RCC 7860 (cell line): Measurements from ENCODE around the gene ARF1.

Source experiments
- DNase-seq: peaks from one replicate; pipeline ENCODE4 v3.0.0-alpha.2; 2015; ENCODE audit warnings: low spot score
- FAIRE-seq: peaks from 2 replicates; lab custom pipeline; 2012; peaks lifted over from hg19 to GRCh38; lab: Jason Lieb, UNC

ARF1 gene

GRCh38 chr1:228070173-228070572, 12.3 kb upstream of the ARF1 start:
- FAIRE-seq (no peak), DNase-seq (no peak)

- no peak for FAIRE-seq
- no peak for DNase-seq
Observed at GRCh38 chr1:228070851-228071250, 11.7 kb upstream of the ARF1 start.

GRCh38 chr1:228071839-228072657, 10.5 kb upstream of the ARF1 start:
- DNase-seq (no peak), FAIRE-seq (no peak)

GRCh38 chr1:228072658-228073043, 9.9 kb upstream of the ARF1 start:
- no peak for FAIRE-seq
- DNase-seq: no peak

- FAIRE-seq (no peak), DNase-seq (no peak)
Observed at GRCh38 chr1:228073061-228073856, 9.2 kb upstream of the ARF1 start.

GRCh38 chr1:228073857-228074545, 8.5 kb upstream of the ARF1 start:
- no peak for DNase-seq

GRCh38 chr1:228074954-228075730, 7.4 kb upstream of the ARF1 start:
- FAIRE-seq (no peak), DNase-seq (no peak)

More at GRCh38 chr1:228073857-228074545, 8.5 kb upstream of the ARF1 start:
- FAIRE-seq: no peak

- FAIRE-seq (no peak), DNase-seq (no peak)
Observed at GRCh38 chr1:228075801-228076271, 6.7 kb upstream of the ARF1 start.

- no peak for FAIRE-seq
Observed at GRCh38 chr1:228076796-228077430, 5.6 kb upstream of the ARF1 start.

GRCh38 chr1:228077565-228078330, 4.8 kb upstream of the ARF1 start:
- DNase-seq (no peak), FAIRE-seq (no peak)

More at GRCh38 chr1:228076796-228077430, 5.6 kb upstream of the ARF1 start:
- no peak for DNase-seq

- no peak for FAIRE-seq
- DNase-seq: no peak
Observed at GRCh38 chr1:228079013-228079412, 3.5 kb upstream of the ARF1 start.

- FAIRE-seq (no peak), DNase-seq (no peak)
Observed at GRCh38 chr1:228079601-228080263, 2.8 kb upstream of the ARF1 start.

- FAIRE-seq (no peak), DNase-seq (no peak)
Observed at GRCh38 chr1:228081144-228081543, 1.4 kb upstream of the ARF1 start.

GRCh38 chr1:228081578-228082213, 812 bp upstream of the ARF1 start:
- FAIRE-seq: no peak
- DNase-seq: no peak

GRCh38 chr1:228082918-228083870, 686 bp downstream of the ARF1 start:
- FAIRE-seq (no peak), DNase-seq (peak; percentile 32)

- no peak for FAIRE-seq
- DNase-seq: no peak
Observed at GRCh38 chr1:228083871-228084278, 1.4 kb downstream of the ARF1 start.

- no peak for FAIRE-seq
- DNase-seq: peak; percentile 26
Observed at GRCh38 chr1:228084325-228084724, 1.8 kb downstream of the ARF1 start.
